Tibial nerve (tissue), 4 donors: ENCODE data around the gene MYO5A.

Experiments used
- CTCF ChIP-seq, 5 experiments: fragments of 200-600 bp in 3 of 5; fragments of 450-650 bp in 2 of 5; sonication (generic) in 3 of 5; IDR thresholded peaks; one replicate each; pipeline ENCODE4 v1.5.1; 2016 to 2019; ENCODE audit warnings: antibody characterized with exemption in 5 of 5, mild to moderate bottlenecking in 3 of 5, moderate library complexity in 2 of 5
- EP300 ChIP-seq, 2 donors: sonication (generic); formaldehyde crosslinking; IDR thresholded peaks; one replicate each; pipeline ENCODE4 v1.6.1; 2017; ENCODE audit warnings: antibody characterized with exemption in 2 of 2, mild to moderate bottlenecking in 1 of 2
- POLR2A ChIP-seq, 2 donors: fragments of 450-650 bp; IDR thresholded peaks; one replicate each; pipeline ENCODE4 v1.6.1; 2017; ENCODE audit warnings: antibody characterized with exemption in 2 of 2, mild to moderate bottlenecking in 2 of 2, moderate library complexity in 2 of 2

GRCh38 chr15:52517014-52517413 lies 11.7 kb downstream of the MYO5A start:
- TF ChIP-seq EP300 (IDR thresholded peaks at IDR 0.05), result no peak
- TF ChIP-seq CTCF (IDR thresholded peaks at IDR 0.05), result no peak
- no peak for TF ChIP-seq POLR2A (IDR thresholded peaks at IDR 0.05)
